NT2/D1 (cell line): ENCODE measurements around the gene GJC2.

ENCODE experiments used
- DNase-seq: peaks from one replicate; pipeline ENCODE4 v3.0.0-alpha.2; 2011; ENCODE audit warnings: low read depth, low spot score
- H3K27me3 ChIP-seq: 2 replicates; pipeline ENCODE4 v1.6.0; 2011; ENCODE audit warnings: mild to moderate bottlenecking; ENCODE audit not compliant: insufficient read length, insufficient read depth
- H3K36me3 ChIP-seq: 2 replicates; pipeline ENCODE4 v1.6.1; 2011; ENCODE audit warnings: mild to moderate bottlenecking, low read length, mixed read lengths; ENCODE audit not compliant: insufficient read depth, insufficient read length
- H3K4me1 ChIP-seq: 2 replicates; pipeline ENCODE4 v1.5.1; 2011; ENCODE audit not compliant: insufficient read depth, insufficient read length
- H3K4me3 ChIP-seq: 2 replicates; pipeline ENCODE4 v1.5.1; 2011; ENCODE audit warnings: low read depth; ENCODE audit not compliant: insufficient read length
- H3K9ac ChIP-seq: 2 replicates; pipeline ENCODE4 v1.6.0; 2011; ENCODE audit warnings: low read depth; ENCODE audit not compliant: insufficient read length
- H3K9me3 ChIP-seq: 2 replicates; pipeline ENCODE4 v1.5.1; 2011; ENCODE audit warnings: mild to moderate bottlenecking, low read length; ENCODE audit not compliant: insufficient read depth
- SUZ12 ChIP-seq: IDR thresholded peaks from 2 replicates; pipeline ENCODE4 v1.6.1; 2011; ENCODE audit not compliant: insufficient read length, insufficient read depth; ENCODE audit errors: extremely low read depth
- YY1 ChIP-seq: IDR thresholded peaks from 2 replicates; pipeline ENCODE4 v1.6.1; 2011; ENCODE audit not compliant: insufficient read length, insufficient read depth
- ZNF274 ChIP-seq: IDR thresholded peaks from 2 replicates; pipeline ENCODE4 v1.6.1; 2011; ENCODE audit warnings: mild to moderate bottlenecking, low read depth, low read length

The GJC2 gene

DNA sequence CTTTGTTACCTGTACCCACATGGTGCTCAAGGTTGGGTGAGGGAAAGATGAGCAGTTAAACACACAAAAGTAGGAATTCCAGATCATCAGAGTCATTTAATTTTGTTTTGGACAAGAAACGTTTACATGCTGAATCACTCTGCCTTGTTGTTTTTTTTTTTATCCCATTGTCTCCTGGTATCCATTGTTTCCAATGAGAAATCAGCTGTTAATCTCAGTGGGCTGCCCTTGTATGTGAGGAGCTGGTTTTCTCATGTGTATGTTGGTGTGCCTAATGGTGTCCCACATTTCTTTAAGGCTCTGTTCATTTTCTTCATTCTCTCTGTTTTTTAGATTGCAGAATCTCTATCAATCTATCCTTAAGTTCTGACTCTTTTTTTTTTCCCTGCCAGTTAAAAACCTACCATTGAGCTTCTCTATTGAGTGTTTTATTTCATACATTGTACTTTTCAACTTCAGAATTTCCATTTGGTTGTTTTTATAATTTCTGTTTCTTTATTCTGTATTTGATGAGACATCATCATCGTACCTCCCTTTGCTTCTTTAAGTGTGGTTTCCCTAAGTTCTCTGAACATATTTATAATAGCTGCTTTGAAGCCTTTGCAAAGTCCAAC is 49.4 kb downstream of the GJC2 start:
- Histone ChIP-seq H3K9me3 (peaks cover 31% of the 10 kb centered on the region), H3K9ac (no peak overlapping the region), H3K4me3 (no peak overlapping the region), H3K36me3 (peaks cover 3% of the 10 kb centered on the region), H3K4me1 (no peaks in the 10 kb centered on the region), H3K27me3 (no peaks in the 10 kb centered on the region)
- no peak for DNase-seq
- no peak for TF ChIP-seq SUZ12
- no peak for TF ChIP-seq YY1
- no peak for TF ChIP-seq ZNF274

DNA sequence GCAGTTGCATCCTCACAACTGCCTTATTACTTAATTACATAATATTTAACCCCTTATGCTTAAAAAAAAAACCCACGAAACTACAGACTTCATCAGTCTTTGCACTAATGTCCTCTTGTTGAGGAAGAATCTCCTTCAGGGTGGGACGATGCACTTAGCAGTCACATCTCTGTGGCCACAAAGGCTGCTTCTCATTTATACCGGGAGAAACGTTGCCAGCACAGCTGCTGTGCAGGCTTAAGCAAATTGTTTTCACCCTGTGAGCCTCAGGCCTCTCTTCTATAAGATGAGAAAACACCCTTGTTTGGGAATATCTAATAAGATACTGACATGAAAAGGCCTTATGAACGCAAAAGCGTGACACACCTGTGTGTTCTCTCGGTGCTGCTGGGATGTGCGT is 55.2 kb downstream of the GJC2 start:
- Histone ChIP-seq H3K27me3 (no peaks in the 10 kb centered on the region), H3K9ac (no peak overlapping the region), H3K36me3 (no peaks in the 10 kb centered on the region), H3K4me1 (peaks cover 22% of the 10 kb centered on the region), H3K9me3 (peaks cover 5% of the 10 kb centered on the region; the same call in 1 of the 2 replicates), H3K4me3 (no peak overlapping the region)
- no peak for TF ChIP-seq YY1
- TF ChIP-seq SUZ12: no peak
- TF ChIP-seq ZNF274: no peak
- no peak for DNase-seq

- H3K9me3 ChIP-seq: no peaks in the 10 kb centered on the region
- no peaks in the 10 kb centered on the region for H3K36me3 ChIP-seq
- TF ChIP-seq YY1 (no peak), ZNF274 (no peak), SUZ12 (no peak)
- no peaks in the 10 kb centered on the region for H3K27me3 ChIP-seq
- no peak for DNase-seq
- H3K4me1 ChIP-seq: peaks cover 24% of the 10 kb centered on the region
- no peak overlapping the region for H3K4me3 ChIP-seq
- no peak overlapping the region for H3K9ac ChIP-seq
Observed at GRCh38 chr1:228205526-228206436, 56.1 kb downstream of the GJC2 start.

- H3K9ac ChIP-seq: no peak overlapping the region
- H3K9me3 ChIP-seq: no peaks in the 10 kb centered on the region
- no peaks in the 10 kb centered on the region for H3K27me3 ChIP-seq
- no peak for DNase-seq
- H3K4me3 ChIP-seq: no peak overlapping the region
- TF ChIP-seq YY1 (no peak), ZNF274 (no peak), SUZ12 (no peak)
- peaks cover 25% of the 10 kb centered on the region for H3K4me1 ChIP-seq
- no peaks in the 10 kb centered on the region for H3K36me3 ChIP-seq
Observed at GRCh38 chr1:228206582-228207351, 57.0 kb downstream of the GJC2 start.

GRCh38 chr1:228207381-228207810 is 57.7 kb downstream of the GJC2 start:
- Histone ChIP-seq H3K9me3 (no peaks in the 10 kb centered on the region), H3K27me3 (no peaks in the 10 kb centered on the region), H3K4me3 (no peak overlapping the region), H3K4me1 (peaks cover 25% of the 10 kb centered on the region), H3K9ac (no peak overlapping the region), H3K36me3 (no peaks in the 10 kb centered on the region)
- no peak for DNase-seq
- no peak for TF ChIP-seq SUZ12
- TF ChIP-seq YY1: no peak
- TF ChIP-seq ZNF274: no peak

- peaks cover 25% of the 10 kb centered on the region for H3K4me1 ChIP-seq
- no peak for DNase-seq
- no peaks in the 10 kb centered on the region for H3K9me3 ChIP-seq
- H3K9ac ChIP-seq: peak within 1 kb of the TSS; percentile 58
- no peaks in the 10 kb centered on the region for H3K27me3 ChIP-seq
- TF ChIP-seq SUZ12 (no peak), ZNF274 (no peak), YY1 (no peak)
- H3K4me3 ChIP-seq: no peak within 1 kb of the TSS
- no peaks in the 10 kb centered on the region for H3K36me3 ChIP-seq
Observed at GRCh38 chr1:228207851-228208821, 58.4 kb downstream of the GJC2 start, which contains the start of gene OBSCN. Gene OBSCN, plus strand, starts transcription at chr1:228208044. Its CDS starts 3,740 bp downstream, at chr1:228211784.
